ENCODE measurements around the gene TMEM171.

Gene TMEM171

GRCh38 chr5:73153513-73153912 is 33.1 kb downstream of the TMEM171 start:
- DNase-seq, result no peak

DNA sequence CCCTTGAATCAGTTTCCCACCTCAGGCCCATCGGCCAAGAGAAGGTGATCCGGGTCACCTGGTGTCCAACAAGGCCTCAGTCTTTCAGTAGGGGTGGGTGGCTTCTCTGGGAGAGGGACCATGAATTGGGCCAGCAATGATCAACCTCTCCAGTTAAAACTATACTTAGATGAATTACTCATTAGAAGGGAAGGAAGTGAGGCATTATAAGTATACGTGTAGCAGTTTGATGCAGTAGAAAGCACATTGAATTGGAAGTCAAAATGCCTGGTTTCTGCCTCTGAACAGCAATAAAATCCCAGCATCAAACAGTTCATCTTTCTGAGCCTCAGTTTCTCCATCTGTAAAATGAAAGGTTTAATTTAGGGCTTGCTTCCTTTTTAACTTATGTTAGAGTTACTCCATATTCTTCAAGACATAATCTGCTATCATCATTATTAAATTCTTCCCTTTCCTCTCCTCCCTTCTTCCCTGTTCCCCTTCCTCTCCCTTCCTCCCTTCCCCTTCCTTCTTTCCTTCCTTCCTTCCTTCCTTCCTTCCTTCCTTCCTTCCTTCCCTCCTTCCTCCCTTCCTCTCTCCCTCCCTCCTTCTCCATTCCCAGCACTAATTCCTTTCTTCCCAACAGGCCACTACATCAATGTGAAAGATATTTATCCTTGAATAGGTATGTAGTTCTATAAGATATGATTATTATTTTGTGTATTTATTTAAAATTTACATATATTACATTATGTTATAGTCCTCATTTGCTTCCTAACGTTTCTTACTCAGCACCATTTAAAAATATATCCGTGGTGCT is 34.0 kb downstream of the TMEM171 start:
- no peak for DNase-seq

DNA sequence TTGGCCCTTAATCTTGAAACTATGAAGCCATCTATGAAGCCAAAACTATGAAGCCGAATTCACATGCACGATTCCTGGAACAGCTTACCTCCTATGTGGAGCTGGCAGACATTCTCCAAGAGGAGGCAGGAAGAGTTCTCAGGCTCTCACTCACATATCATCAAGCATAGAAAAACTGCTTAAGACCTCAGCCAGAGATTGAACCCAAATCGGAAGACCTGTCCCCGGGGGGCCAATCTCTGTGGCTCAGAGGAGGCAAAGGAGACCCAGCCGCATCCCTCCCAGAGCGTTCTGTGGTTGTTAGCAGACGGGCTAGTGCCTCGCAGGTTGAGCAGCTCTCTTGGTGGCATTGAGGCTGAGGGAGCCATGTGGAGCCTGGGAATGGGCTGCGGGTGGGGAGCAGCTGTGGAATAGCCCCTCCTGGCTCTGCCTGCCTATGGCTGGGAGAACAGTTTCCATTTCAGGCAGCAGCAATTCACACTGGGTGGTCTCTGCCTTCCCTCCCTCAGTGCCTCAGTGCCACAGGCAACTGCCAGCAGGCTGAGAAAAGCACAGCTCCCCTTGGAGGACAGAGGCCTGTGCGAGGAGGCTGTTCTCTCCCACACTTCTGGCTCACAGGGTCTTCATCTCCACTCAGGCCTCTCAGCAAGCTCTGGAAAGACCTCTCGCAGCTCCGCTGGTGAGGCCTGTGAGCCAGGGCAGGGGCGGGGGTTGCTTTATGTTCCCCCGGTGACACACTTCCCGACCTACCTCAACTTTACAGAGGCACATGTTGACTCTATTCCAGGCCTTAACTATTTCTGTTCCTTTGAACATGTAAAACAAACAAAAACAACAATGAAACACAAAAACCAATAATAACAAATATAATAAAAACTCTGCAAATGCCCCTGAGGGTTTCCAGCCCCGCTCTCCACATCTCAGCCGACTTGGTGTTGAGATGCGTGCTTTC is 35.2 kb downstream of the TMEM171 start:
- DNase-seq, result no peak

GRCh38 chr5:73157414-73158303 is 37.3 kb downstream of the TMEM171 start:
- no peak for DNase-seq

- no peak for DNase-seq
These were observed 37.9 kb downstream of the TMEM171 start for GRCh38 chr5:73158313-73158712.

DNA sequence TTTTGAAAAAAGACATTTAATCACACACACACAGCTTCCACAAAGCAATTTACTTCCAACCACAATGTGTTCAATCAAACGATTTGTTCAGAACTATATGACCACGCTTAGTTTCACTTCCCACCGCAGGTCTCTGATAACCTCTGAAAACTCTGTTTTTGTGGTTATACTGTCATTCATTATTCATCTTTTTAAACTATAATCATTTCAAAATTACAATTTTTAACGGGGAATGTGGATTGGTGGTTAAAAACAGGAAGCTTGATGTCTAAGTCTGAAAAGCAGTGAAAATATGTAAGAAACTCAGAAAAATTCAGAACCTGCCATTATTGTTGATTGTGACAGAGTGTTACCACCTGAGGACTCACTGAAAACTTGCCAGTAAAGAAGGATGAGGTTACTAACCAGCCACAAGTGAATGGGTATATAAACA is 39.9 kb downstream of the TMEM171 start:
- DNase-seq, result no peak

GRCh38 chr5:73170522-73170921 is 50.1 kb downstream of the TMEM171 start:
- DNase-seq, result peak; percentile 29 to 41

- no peak for DNase-seq
These were observed 51.1 kb downstream of the TMEM171 start for GRCh38 chr5:73171495-73171894.

DNA sequence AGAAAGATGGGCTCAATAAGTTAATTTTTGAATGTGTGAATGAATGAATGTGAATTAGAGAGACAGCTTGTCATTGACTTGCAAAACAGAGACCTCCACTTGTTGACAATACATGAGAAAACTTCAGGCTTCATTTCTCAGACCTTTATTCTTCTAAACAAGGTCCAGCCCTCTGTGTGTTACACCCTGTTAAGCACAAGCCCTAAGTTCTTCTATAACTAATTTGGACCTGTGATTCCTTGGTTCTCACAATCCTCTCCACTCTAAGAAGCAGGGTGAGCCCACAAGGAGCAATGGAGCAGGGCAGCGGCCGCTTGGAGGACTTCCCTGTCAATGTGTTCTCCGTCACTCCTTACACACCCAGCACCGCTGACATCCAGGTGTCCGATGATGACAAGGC is 52.6 kb downstream of the TMEM171 start, which contains the start of gene TMEM174:
Gene TMEM174 (plus strand): TSS at position 243 of the 400 bp plus-strand sequence. CDS start 51 bp downstream, at position 294.
- DNase-seq, result no peak

DNA sequence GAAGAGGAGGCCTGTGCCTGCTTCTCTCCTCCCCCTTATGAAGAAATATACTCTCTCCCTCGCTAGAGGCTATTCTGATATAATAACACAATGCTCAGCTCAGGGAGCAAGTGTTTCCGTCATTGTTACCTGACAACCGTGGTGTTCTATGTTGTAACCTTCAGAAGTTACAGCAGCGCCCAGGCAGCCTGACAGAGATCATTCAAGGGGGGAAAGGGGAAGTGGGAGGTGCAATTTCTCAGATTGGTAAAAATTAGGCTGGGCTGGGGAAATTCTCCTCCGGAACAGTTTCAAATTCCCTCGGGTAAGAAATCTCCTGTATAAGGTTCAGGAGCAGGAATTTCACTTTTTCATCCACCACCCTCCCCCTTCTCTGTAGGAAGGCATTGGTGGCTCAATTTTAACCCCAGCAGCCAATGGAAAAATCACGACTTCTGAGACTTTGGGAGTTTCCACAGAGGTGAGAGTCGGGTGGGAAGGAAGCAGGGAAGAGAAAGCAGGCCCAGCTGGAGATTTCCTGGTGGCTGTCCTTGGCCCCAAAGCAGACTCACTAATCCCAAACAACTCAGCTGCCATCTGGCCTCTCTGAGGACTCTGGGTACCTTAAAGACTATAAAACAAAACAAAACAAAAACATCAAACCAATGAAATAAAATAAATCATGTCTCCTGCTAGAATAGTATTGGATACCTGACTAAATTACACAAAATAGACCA is 53.9 kb downstream of the TMEM171 start:
- DNase-seq, result no peak

DNA sequence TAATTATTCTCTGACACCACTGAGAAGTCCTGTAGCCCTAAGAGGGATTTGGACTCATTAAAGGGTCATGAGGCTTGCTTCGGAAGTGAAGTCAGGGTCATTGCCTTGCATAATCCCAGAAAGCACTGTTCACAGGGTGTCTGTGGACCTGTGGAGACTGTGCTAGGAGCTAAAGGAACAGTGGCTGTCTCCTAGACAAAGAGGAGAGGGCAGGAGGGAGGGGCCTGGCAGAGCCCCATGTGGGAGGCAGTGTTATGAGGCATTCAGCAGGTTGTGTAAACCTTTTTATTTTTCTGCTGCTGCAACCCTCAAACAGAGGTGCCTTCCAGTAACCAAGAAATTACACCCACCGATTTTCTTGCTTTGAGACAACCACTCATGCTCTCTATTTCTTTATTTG is 55.9 kb downstream of the TMEM171 start:
- no peak for DNase-seq

DNA sequence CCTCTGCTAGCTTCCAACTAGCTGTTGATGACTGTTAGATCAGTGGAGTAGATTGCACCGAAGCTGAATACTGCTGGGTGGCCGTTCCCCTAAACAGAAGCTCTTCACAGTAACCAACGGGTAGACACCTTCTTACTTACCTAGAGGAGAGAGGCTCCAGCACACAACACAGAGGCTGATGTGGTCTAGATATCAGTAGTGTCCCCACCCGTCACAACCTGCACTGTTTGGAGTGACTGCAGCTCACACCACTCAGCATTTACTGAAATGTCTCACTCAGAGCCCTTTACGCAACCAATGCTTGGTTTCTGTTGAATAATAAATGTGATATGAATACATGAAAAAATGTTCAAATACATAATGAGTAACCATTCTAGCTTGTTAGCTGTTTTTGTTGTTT is 57.9 kb downstream of the TMEM171 start:
- no peak for DNase-seq

- no peak for DNase-seq
These were observed 59.4 kb downstream of the TMEM171 start for GRCh38 chr5:73179730-73180129.

DNA sequence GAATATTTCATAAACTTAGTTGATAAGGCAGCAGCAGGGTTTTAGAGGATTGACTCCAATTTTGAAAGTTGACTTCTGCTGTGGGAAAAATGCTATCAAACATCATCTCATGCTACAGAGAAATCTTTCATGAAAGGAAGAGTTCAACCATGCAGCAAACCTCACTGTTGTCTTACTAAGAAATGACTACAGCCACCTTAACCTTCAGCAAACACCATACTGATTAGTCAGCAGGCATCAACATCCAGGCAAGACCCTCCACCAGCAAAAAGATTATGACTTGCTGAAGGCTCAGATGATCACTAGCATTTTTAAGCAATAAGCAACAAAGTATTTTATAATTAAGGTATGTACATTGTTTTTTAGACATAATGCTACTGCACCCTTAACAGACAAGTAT is 60.2 kb downstream of the TMEM171 start:
- no peak for DNase-seq

Measured in AML-193 (cell line).